Globus pallidus (tissue), 1 donor: Measurements from ENCODE around the gene ARMC9.

ENCODE experiments used
- DNase-seq: peaks from one replicate; pipeline ENCODE4 v3.0.0-alpha.2; 2015; ENCODE audit warnings: low spot score

Gene ARMC9

DNA sequence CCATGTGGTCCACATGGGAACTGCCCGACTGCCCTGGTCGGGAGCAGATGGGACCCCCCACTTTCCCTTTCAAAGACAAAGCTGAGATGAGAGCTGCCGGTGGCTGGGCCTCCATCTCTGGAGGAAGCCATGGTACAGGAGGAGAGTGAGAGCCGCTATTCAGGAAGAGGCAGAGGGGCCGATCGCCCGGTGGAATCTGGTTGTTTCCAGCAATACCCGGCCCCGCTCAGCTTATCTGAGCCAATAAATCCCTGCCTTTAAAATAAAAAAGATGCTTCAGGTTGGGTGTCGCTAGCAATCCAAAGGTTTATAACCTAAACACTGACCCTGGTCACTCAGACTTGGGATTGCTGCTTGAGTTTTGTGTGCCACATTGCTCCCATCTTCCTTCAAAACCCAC is 181.9 kb downstream of the ARMC9 start:
- no peak for DNase-seq

DNA sequence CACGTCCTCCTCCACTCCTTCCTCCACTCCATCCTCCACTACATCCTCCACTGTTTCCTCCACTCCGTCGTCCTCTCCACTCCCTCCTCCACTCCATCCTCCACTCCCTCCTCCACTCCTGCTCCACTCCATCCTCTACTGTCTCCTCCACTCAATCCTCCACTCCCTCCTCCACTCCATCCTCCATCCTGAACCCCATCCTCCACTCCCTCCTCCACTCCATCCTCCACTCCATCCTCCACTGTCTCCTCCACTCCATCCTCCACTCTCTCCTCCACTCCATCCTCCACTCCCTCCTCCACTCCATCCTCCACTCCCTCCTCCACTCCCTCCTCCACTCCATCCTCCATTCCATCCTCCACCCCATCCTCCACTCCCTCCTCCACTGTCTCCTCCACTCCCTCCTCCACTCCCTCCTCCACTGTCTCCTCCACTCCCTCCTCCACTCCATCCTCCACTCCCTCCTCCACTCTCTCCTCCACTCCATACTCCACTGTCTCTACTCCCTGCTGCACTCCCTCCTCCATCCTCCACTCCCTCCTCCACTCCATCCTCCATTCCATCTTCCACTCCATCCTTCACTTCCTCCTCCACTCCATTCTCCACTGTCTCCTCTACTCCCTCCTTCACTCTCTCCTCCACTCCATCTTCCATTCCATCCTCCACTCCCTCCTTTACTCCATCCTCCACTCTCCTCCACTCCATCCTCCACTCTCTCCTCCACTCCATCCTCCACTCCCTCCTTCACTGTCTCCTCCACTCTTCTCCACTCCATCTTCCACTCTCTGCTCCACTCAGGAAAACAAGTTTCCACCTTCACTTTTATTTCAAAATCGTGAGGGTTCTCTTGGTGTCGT is 182.8 kb downstream of the ARMC9 start:
- DNase-seq, result no peak

DNA sequence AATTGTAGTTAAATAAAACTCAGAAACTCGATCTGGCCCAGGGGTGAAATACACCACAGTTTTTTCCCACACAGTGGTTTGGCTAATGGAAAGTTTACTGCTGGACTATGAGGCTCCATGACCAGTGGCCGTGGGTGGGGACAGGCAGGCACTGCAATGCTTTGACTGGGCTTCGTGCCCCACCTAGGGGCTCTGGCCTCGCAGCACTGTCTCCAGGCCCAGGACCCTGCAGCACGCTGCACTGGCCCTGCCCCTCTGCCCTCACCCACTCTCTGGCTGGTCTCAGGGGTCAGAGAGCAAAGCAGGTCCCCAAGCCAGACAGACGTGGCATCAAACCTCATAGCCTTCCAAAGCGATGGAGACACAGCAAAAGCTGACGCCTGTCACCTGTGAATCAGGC is 183.7 kb downstream of the ARMC9 start:
- no peak for DNase-seq

DNA sequence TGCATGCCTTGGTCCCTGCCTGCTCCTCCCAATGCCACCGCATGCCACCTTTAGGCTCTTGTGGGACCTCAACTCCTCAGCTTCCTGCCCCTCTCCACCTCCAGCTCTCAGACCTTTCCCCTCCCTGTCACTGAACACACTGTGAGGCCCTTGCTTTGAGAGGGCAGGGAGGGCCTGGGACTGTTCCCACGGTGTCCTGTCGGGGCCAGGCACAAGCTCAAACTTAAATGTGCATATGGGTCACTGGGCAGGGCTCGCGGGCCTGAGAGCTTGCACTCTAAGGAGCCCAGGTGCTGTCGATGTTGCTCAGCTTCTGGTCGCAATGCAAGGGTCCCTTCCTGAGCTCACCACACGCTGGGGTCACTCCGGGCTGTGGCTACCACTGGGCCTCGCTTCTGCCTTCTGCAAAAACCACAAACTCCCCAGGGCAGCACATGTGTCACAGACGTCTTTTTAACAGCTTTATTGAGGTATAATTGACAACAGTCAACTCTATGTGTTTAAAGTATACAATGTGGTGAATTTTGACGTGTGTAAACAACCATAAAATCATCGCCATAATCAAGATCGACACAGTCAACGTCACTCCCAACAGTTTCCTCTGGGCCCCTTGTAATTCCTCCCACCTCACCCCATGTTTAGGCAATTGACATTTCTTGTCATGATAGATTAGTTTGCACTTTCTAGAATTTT is 185.1 kb downstream of the ARMC9 start:
- no peak for DNase-seq

DNA sequence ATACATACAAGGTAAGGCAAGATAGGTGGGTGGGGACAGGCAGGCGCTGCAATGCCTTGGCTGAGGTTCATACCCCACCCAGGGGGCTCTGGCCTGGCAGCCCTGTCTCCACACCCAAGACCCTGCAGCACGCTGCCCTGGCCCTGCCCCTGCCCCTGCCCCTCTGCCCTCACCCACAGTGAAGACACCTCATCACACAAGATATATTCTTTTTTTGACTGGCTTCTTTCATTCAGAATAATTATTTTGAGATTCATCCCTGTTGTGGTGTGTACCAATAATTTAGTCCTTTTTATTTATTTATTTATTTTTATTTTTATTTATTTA is 185.6 kb downstream of the ARMC9 start:
- DNase-seq, result no peak

DNA sequence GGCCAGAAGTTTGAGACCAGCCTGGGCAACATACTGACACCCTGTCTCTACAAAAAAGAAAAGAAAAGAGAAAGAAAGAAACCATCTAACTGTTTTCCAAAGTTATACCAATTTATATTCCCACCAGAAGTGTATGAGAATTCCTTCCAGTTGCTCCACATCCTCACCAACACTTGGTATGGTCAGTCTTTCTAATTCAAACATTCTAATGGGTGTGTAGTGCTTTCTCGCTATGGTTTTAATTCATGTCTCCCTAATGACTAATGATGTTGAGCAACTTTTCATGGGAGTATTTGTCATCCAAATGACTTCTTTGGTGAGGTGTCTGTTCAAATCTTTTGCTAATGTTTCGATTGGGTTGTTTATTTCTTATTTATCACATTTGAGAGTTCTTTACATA is 186.5 kb downstream of the ARMC9 start:
- DNase-seq, result no peak

DNA sequence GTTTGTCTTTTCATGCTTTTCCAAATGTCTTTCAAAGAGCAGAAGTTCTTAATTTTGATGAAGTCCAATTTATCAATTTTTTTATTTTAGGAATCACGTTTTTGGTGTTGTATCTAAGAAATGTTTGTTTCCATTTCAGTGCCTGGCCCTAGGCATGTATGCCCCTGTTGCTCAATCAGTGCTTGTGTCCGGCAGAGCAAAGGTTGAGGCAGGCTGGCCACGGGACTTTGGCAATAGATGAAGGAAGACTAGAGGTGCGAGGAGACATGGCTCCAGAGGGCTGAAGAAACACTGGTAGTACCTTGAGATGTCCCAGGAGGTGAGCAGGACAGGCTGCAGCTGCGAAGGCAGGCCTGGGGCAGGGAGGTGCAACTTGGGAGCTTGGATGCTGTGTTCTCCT is 187.0 kb downstream of the ARMC9 start:
- no peak for DNase-seq

DNA sequence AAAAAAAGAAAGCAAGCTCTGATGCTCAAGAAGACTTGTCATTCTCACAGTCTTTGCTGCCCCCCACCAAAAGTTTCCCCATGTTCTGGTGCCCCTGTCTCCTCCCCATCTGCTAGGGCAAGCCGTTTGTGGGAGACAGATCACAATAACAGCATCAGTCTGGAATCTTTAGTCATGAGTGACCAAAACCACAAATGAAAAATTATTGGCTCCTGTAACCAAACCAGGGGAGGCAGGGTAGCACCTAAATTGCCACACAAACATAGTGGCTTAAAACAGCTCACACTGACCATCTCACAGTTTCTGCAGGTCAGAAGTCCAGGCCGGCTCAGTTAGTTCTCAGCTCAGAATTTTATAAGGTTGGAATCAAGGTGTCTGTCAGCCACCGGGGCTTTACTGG is 188.0 kb downstream of the ARMC9 start:
- no peak for DNase-seq

DNA sequence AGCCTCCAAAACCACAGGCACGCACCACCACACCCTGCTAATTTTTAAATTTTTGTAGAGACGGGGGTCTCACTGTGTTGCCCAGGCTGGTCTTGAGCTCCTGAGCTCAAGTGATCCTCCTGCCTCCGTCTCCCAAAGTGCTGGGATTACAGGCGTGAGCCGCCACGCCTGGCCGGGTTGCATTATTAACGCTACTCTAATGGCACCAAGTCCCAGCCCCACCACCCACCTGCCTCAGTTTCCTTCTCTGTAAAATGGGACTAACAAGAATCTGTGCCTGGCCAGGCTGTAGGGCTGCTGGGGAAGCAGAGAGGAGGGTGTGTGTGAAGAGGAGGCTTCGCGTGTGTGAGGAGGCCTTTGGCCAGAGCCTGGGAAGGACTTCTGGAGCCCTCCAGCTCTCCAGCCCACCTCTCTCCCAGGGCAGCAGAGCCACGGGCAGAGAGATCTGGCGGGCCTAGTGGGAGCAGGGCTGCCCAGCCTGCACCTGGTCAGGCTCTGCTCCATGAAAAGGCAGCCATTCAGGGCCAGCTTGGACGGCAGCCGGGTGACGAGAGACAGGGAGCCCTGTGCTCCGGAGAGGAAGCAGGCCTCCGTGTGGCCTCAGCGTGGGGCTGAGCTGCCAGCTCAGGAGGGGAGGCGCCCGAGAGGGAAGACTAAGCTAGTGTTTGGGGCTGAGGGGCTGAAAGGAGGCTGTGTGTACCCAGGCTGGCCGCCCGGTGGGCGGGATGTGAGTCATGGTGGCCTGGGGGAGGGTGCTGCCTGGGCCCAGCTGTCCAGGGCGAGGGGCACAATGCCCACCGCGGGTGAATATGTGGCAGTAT is 189.7 kb downstream of the ARMC9 start:
- peak; percentile 99 for DNase-seq

DNA sequence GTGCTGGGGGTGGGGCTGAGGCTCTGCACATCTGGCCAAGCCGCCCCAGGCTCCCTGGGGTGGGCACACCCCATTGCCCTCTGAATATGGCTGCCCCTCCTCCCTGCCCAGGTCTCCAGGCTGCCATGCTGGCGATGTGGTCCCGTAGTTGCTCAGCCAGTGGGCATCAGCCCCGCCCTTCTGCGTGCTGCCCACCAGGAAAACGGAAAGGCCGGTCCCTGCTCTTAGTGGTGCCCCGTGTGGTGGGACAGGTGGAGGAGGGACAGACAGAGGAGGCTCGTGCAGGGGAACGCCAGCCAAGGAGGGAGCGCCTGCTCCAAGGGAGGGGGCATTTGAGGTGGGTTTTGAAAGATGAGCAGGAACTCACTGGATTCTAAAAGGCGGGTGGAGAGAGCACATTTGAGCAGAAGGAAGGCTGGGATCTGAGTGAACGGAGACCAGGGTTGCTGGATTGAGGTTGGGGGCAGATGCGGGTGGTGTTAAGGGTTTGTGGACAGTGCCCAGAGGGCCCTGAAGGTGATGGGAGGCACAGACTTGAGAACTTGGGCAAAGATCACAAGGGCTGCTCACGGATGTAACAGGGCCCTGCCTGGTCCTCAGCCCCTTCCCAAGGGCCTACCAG is 190.4 kb downstream of the ARMC9 start:
- no peak for DNase-seq

DNA sequence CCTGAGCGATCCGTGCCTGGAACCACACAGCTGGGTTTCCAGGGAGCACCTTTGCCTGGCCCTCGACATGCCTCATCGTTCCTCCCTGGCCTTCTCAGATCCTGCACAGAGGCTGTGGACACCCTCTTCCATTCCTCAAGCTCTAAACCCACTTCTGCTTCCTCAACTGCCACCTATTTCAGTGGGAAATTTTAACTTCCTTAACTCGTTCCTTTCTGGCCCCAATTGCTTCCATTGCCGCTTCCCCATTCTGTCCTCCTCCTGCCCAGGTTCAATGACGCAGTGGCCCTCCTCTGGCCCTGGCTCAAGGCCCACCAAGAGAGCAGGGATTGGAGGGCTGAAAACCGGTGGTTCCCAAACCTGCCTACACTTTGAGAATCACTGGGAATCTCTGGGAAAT is 192.2 kb downstream of the ARMC9 start:
- no peak for DNase-seq

DNA sequence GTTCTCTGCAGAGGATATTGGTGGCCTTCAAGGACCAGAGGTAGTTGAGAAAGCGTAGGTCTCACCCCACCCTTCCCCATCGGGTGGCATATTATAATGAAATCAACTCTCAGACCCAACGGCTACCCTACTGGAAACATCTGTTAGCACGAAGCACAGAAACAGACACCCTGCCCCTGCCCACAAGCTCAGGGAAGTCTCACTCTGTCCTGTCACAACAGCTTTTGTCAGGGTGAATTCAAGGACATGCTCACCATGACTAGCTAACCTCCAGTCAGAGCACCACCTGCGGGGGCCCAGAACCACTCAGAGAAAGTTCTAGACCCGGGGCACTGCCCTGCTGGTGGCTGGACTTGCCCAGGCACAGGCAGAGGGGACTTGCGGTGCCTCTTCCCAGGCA is 193.6 kb downstream of the ARMC9 start:
- DNase-seq, result no peak

DNA sequence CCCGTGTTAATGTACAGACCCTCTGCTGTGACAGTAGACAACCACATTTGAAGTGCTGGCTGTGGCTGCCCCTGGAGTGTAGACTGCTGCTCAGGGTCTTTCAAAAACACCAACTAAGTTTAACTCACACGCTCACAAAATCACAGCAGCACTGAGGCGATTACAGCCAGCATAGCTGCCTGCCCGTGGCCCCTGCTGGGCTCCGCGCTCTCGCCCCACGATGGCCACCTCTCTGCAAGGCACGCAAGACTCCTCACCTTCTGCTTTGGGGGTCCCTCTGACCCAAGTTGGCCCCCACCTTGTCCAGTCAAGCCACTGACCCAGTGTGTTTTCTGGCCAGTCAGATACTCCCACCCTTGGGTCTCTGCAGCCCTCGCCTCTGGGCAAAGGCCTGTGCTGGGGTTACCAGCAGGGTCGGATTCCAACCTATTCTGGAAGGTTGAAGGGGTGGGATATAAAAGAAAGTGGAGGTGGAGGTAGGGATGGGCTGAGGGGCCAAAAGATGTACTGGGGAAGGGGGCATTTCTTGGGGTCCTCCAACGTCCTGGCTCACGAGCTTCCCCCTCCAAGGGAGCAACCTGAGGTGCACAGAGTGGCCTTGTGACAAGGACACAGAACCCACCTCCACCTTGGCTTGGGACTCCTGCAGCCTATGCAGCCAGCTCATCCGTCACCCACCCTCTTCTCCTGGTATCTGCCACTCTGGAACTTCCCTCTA is 194.2 kb downstream of the ARMC9 start:
- DNase-seq, result no peak

DNA sequence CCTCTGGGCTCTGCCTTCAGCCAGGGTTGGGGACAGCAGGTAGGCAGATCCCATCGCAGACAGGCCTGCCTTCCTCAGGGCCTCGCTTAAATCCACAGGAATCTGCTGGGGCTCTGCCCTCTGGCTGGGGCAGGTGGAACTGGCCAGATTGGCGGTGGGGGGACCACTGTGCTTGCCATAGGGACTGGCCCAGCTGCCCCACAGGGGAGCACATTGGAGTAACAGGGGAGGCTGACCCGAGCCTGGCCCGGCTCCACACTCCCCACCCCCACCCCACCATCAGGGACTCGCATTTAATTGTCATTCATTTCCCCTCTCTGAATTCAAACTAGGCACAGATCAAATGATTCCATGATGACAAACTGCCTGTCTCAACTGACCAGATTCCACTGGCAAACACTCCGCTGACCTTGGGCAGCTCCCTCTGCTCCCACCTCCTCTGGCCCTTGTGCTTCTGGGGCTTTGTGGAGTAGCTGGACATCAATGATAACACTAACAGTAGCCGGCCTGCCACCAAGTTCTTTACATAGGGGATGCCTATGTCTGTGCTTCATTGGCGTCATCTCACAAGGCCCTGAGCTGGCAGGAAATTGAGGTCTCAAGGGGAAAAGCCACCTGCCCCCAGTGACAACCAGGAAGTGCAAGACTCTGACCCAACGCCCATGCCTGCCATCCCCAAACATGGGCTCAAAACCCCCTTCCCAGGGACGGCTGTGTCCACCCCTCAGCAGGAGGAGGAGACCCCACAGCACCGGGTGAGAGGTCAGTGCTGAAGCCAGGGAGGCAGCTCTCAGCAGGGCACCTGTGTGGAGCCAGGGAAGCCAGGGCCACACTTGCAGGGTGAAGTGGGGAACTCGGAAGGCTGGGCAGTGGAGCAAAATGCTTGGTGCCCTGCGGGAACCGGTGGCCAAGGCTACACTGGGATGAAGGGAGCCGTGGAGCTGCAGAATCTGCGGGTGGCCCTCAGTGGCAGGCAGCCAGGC is 195.0 kb downstream of the ARMC9 start:
- DNase-seq, result no peak

DNA sequence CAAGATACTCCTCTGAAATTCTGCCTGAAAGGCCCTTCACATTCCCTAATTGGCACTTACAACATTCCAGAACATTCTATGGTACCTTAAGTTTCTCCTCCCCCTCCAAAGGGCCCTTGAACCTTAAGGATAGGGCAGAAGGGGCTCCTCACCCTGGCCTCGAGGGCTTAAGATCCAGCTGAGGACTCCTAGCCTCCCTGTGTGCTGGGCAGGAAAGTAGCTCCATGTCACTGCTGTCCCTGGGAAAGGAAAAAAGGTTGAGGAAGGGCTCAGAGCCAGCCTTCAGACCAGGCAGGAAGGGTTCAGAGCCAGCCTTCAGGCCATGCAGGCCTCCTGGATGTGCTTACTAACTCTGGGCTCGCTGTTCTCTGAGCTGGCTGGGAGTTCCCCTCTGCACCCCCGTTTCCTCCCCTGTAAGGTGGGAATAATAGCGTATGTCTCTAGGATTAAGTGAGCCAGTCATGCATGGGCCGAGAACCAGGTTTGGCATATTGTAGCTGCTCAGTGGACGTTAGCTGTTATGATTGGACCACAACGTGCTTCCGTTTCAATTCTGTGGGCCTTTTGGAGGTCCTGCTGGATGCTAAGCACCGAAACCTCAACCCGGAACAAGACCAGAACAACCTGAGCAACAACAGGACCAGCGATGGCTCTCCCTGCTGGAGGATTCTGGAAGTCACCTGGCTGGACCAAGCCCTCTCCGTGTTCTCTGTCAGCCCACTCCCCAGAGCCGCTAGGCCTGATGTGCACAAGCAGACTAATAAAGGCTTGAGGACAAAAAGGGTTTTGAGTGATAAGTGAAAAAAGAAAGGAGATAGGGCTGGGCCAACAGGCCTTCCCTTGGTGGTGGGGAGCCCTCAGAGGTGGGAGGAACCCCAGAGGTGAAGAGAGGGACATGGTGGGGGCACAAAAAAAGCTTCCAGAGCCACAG is 196.0 kb downstream of the ARMC9 start:
- DNase-seq, result no peak

DNA sequence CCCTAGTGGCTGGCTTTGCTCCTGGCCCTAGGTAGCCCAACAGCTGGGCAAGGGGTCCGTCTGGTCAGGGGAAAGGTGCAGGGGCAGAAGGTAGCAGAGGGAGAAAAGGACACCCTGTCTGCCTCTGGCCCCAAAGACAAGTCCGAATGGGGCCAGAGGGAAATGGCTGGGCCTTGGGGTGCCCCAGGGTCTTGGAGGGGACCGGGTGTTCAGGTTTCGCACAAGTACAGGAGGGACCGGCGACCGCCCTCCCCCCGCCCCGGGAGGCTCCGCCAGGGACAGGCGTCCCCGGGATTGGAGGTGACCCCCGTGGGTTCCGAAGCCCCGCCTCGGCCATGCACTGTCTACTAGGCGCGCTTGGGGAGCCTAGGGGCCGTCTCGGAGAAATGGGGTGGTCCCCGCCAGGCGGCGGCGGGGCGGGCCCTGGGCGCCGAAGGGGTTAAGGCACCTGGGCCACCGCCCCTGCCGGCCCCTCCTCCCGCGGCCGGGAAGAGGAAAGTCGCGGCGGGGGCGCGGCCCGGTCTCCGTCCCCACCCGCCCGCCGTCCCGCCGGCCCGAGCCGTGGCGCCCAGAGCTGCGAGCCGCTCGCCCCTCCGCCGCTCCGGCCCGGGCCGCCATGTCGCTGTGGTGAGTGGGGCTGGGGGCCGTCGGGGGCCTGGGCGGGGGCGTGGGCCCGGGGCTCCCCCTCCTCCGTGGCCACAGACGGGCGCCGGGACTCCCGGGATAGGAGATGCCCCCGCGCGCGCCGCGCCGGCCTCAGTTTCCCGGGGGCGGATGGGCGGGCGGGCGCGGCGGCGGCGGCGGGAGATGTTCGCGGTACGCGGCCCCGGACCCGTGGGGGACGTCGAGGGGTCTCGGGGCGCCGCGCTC is 197.0 kb downstream of the ARMC9 start, which contains the start of gene B3GNT7:
TSS of gene B3GNT7 (plus strand) at position 523 of the 870 bp plus-strand sequence. CDS start at position 617, 94 bp downstream.
- no peak for DNase-seq

DNA sequence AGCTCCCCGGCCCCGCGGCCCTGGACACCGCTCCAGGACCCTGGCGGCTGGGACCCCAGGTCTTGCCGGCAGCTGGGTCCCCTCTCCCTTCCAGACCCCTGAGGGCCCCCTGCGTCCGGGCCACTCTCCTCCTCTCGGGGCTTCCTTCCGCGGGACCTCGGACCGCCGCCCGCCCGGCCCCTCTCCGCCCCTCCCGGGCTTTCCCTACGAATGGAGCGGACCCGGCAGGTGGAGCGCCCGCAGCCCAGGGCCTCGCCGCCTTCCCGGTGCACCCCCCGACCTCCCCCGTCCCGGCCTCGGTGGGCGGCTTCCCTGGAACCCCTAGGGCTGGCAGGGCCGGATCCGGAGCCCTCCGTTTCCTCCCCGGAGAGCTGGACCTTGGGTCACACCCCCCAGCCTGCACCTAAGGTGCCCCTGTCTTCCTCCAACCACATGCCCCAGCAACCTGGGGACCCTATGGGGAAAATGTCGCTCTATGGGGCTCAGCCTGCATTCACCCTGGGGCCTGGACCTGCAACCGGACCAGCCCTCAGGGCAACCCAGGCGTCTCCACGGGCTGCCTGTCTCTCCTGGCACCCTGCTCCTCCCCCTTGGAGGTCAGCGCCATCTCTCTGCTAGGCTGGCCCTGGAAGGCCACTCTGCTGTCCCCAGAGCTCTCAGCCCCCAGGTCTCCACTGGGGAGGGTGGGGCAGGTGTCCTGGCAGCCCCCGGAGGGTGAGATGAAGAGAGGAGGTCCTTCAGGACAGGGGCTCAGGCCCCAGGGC is 197.8 kb downstream of the ARMC9 start:
- DNase-seq, result no peak
